KBM-7 (cell line): ENCODE results near the gene CACNA2D3.

Experiments used
- DNase-seq: peaks from one replicate; pipeline ENCODE4 v3.0.0-alpha.2; 2015
- in situ Hi-C: fragments of 300-500 bp; cut with MboI; formaldehyde crosslinking; loops from 2 replicates; pipeline ENCODE4 v1.14.3; 2020; ENCODE audit warnings: low sequenced_read_pairs, low pct_unique_long_range_greater_than_20kb, mixed read lengths

CACNA2D3 gene

DNA sequence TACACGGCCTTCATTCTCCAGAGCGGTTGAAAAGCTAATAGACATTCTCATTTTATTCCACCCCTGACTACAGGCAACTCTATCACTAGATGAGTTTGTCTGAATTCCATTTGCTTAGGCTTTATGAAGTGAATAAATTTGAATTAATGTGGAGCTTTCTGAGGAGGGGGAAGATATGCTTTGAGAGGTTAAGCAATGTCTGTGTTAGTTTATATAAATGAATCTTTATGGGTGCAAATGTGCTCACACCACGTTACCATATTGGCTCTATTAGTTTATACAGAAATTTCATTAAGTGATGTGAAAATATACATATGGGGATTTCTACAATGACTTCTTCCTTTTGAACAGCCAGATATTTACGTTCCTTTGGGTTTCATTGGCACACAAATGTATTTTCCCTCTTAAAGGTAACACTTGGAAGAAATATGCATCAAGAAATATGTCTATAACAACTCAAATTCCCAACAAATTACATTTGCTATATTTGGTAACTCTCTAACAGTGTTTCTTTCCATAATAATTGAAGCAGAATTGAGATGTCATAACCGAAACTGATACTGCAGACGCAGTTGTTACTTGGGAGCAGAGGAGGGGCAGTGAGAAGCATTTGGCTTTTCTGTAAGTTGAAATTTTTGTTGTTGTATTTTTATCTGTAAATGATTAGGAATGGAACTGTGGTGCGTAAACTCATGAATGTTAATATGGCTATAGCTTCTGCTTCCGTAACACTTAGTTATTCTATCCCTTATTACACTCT lies 359.4 kb downstream of the CACNA2D3 start:
- no peak for DNase-seq
- in situ Hi-C loops: no loop called here

DNA sequence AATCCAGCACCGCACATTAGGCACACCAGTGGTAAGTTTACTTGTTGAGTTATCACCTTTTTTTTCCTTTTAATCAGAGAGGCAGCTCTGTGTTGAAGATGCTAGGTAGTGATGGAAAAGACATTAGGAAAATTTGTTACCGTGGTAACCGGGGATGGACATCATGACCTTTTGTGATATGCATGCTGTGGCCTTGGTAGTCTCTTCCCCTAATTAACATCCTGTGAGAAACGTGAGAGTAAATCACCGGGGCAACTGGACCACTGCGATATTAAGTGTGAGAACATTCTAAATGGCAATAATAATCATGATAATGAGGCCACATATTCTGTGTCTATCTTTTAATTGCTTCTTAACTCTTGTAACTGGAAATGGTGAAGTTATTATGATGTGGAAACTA lies 362.0 kb downstream of the CACNA2D3 start:
- in situ Hi-C loops: no loop called here

DNA sequence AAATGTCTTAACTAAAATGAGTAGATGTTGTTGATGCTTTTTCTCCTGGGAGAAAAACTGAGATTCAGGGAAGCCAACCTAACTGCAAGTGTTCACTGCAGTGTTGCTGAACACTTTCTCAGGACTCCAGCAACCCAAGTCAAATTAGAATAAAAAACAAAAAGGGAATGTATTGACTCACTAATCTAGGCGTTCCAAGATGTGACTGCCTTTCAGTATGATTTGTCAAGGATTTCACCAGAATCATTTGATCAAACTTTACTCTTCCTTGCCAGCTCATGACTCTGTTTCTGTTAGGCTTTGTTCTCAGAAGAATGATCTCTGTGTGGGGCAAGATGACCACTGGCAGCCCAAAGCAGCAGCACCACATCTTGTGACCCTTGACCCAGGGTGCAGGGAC lies 364.0 kb downstream of the CACNA2D3 start:
- in situ Hi-C loops: no loop called here
- DNase-seq: no peak

More for the DNA sequence above, 362.0 kb downstream of the CACNA2D3 start:
- DNase-seq: no peak

DNA sequence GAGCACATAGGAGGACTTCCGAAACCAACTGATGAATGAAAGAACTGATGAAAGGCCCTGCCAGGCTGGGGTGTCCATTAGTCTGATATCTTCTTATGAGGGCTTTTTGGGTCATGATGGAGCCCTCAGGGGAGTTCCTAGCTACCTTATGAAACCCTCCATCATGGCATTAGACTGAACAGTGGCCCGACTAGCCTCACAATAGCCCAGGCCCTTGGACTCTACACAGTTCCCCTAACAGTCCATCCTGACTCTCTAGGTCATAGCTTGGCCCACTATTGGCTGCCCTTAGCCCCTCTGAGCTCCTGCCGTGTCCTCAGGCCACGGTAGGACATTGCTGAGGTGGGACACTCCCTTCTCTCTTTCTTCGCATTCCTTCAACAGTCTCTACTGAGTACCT lies 365.9 kb downstream of the CACNA2D3 start:
- in situ Hi-C loops: no loop called here
- no peak for DNase-seq

DNA sequence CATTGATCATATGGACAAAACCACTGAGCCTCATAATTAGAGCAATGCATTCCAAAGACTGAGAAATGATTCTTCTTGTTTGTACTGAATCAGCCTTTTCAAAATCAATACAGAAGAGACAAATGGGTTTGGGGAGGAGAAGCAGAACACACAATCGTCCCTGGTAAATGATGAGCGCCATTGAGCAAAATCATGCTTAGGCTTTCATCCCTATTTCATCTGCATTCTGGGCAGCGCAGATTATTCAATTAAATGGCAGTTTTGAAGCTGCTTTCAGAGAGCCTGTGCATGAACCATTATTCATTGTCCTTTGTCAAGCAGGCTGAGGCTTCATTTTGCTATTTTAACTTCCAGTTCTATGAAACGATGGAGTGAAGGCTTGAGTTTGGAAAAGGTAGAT lies 371.9 kb downstream of the CACNA2D3 start:
- in situ Hi-C loops: no loop called here

DNA sequence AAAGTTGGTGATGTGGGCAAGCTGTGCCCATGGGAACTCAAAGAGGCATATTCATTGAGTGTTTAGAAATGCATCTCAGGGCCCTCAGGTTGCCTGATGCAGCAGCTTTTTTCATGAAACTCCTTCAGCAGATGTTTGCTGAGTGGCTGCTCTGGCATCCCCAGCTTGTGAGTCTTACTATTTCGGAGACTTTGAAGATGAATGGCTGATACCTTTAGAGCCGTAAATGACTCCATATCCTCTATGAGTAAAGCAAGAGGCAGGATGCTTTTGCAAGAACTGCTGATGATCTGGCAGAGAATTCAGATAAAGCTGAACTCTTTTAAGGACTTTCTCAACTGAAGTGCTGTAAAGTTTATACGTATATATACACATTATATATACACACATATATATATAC lies 384.3 kb downstream of the CACNA2D3 start:
- in situ Hi-C loops: no loop called here
- no peak for DNase-seq

More for the DNA sequence above, 371.9 kb downstream of the CACNA2D3 start:
- DNase-seq: no peak

DNA sequence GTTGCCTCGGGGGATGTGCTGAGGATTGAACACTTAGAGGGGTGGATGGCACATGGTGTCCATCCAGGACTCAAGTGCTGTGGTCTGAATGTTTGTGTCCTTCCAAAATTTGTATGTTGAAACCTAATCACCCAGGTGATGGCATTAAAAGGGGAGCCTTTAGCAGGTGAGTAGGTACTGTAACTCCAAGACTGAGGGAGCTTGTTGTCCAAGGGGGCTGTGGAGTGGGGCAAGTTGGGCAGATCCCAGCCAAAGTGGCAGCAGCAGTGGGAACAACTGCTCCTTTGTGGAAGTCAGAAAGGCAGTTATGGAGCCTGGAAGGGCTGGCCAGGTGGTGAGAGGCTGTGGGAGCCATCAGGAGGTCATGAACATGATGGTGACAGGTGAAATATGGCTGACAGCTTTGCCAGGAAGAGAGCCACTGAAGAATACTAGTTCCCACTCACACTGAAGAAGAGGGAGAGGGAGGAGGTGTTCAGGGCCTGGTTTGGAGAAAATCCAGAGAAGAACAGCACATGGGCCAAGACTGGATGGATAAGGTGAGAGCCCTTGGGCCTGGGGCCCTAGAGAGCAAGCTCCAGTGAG lies 385.6 kb downstream of the CACNA2D3 start:
- DNase-seq: no peak
- in situ Hi-C loops: no loop called here

DNA sequence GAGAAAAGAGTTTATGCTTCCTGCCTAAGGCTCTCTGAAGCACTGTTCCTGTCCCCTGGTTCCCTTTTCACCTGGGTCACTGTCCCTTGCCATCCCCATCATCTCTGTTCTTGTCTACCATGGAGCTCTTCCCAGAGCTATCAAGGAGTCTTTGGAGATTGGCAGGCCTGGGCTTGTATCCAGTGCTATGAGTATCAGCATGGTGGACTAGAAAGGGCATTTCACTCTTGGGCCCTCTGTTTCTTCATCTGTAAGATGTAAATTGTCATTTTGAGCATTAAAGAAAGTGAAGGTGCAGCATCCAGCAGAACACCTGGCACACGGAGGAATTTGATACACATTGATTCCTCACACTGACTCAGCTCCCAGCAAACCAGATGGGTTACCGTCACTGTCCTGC lies 388.2 kb downstream of the CACNA2D3 start:
- no peak for DNase-seq
- in situ Hi-C loops: no loop called here

DNA sequence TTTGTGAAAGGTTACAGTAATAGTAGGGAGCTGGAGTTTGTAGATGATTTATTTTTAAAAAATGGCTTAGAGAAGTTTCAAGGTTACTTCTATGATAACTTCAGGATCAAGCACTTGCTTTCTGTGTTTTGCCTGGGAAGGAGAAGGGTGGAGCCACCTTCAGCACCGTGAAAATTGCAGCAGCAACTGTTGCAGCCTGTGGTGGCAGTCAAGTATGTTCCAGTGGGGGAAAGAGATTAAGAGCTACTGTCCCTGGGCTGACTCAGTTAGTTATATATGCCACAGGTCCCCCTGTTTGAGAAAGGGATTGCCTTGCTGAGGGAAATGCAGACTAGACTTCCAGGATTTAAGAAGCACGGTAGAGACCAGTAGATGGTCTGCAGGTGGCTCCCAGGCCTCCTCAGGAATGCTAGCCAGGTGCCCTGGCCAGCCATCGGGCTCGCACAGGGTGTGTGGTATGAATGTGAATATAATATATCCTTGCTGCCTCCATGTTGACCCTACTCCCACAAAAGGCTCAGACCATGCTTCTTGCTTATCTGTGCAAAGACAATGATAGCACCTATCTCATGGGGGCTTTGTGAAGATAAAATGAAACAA lies 389.5 kb downstream of the CACNA2D3 start:
- DNase-seq: no peak

DNA sequence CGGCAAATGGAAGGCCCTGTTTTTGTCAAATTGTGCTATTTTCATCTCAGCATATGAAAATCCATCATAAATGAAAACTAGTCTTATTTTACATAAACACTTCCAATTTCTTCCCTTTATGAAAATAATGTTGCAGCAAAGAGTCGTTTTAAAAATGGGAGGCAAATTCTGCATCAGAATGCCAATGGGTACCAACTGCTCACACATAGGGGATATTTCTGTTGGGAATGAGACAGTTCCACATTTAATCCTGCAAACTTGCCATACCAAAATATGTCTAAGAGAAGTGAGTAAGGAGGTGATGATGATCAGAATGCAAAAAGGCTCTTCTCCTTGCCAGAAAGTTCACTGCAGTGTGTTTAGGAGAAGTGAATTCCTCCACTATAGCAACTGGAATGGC lies 391.7 kb downstream of the CACNA2D3 start:
- in situ Hi-C loops: no loop called here
- DNase-seq: no peak

More for the DNA sequence above, 389.5 kb downstream of the CACNA2D3 start:
- in situ Hi-C loops: no loop called here

DNA sequence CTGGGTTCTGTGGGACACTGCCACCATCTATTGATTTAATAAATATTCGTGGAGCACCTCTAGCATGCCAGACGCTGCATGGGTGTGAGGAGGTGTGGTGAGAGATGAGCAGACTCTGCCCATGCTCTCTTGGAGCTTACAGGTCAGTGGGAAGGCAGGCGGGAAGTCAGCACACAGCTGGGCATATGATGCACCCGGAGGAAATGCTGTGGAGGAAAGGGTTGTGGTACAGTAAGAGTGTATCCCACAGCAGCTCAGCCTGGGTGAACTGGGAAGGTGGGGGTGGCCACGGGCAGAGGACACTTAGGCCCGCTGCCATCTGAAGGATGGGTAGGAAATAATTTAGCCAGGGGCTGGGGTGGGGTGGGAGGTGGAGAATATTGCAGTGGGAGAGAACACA lies 392.1 kb downstream of the CACNA2D3 start:
- DNase-seq: no peak
- in situ Hi-C loops: no loop called here

DNA sequence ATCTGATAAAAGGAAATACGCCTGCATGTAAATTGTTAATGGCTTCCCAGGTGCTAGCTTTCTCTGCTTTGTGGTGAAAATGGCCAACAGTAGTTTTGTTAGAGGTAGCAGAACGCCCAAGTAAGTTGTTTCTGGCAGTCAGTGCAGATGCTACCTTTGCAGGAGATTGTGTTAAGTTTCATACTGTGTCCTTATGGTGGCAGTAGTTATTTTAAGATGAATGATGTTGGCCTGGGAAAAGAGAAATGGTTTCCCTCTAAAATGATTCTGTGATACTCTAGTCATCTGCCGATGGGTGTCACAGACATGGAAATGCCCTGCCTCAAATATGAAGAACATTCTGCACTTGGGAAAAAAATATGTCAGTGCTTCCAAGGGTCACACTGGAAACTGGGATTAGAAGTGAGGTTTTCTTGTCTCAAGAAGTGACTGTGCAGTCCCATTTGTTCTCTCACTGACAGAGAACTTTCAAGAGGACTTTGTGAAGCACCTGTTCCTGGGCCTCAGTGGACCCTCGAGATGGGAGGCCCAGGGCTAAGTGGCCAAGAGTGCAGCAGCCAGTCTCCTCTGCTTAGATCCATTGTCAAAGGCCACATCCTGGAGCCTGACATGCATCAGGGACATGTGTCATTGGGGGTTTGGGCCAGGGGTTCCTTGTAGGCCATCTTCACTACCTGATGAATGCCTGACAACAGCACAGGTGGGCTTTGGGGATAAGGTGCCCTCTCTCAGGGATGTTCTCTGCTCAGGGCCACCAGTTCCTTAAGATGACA lies 393.3 kb downstream of the CACNA2D3 start:
- DNase-seq: no peak
- in situ Hi-C loops: no loop called here

DNA sequence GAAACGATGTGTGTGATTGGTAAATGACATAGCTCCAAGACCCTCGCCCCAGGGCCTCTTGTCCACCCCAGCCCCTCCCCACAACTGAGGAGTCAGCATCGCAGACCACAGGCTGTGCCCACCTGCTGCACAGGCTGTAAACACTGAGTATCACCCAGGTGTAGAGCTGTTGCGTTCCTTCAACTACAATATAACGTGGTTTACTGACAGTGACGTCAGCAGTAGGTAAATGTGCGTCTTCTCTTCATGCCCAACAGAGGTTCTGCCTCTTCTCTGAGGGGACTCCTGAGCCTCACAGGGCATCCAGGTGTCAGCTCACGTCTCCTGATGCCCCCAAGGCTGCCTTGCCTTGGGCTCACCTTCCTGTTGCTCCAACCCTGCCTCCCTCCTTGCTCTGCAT lies 395.1 kb downstream of the CACNA2D3 start:
- no peak for DNase-seq
- in situ Hi-C loops: no loop called here

DNA sequence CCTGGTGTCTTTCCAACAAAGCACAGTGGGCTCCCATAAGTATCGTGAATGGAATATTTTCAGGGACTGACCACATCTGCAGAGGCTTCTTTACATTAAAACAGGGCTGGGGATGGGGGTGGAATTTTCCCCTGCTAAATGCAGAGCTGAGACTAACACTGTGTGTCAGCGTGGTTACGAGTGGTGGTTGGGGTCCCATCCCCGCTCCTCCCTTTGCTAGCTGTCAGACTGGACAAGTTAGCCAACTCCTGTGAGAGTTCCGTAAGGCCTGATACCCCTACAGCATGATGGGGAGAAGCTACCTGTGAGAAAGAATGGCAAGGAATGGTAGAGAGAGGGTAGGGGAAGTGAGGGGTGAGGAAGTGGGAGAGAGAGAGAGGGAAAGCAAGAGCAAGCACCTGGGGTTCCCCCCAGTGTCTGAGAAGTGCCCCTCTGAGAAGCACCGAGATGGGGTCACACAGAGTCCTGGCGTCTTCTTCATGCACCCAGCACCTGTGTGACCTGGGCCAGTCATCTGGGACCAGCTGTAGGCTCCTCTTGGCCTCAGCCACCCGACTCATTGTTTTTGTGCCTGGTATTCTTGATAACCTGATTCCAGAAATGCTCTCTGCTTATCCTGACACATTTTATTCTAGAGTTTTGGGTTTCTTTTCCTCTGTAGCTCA lies 395.8 kb downstream of the CACNA2D3 start:
- in situ Hi-C loops: no loop called here
- no peak for DNase-seq

DNA sequence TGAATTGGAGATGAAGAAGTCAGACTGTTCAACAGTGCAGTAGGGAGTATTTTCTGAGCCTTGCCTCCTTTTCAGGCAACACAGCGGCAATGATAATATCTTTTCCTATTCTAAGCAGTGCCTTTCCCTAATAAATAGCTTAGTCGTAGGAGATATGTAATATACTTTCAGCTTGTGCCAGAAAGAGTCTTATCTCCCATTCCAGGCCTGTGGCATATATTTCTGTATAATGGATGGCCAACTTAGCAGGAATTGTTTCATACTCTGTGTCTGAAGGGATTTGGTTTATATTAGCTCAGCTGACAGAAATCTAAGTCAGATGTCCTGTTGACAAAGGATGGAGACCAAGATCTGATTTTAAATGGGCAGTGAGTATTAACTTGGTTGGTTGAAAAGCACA lies 397.1 kb downstream of the CACNA2D3 start:
- in situ Hi-C loops: no loop called here
- no peak for DNase-seq

DNA sequence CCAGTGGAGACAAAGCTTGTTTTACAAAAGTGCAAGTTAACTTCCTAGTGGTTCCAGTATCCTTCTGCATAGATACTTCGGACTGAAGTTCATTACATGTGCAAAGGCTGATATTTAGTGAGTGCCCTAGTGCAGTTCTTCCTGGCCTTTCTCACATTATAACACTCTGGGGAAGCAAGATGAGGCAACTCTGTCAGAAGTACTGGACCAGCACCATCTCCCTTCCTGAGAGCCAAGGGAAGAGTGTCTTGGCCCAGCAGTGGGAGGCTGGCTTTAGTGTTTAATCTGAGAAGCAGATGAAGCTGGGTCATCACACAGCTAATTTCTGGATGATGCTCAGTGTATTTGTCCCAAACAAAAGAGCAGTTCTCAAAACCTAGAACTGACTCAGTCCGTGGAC lies 397.7 kb downstream of the CACNA2D3 start:
- DNase-seq: no peak

DNA sequence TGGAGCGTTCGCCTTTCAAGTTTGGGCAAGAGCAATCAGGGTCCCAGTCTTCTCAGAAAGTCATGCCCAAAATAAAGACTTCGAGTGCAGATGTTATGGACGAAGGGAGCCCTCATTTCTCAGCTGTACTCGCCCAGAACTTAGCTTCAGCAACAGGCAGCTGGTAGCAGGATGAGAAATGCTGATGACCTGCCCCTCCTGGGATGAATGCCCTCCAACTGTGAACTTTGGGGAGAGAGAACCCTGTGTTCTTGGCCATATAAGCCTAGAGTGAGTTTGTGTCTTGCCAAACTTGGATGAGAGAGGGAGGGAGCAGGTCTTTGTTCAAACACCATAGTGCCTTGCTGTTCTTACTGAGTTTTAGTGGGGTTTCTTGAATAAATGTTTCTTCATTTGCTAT lies 405.2 kb downstream of the CACNA2D3 start:
- in situ Hi-C loops: no loop called here
- DNase-seq: no peak

More for the DNA sequence above, 397.7 kb downstream of the CACNA2D3 start:
- in situ Hi-C loops: no loop called here

DNA sequence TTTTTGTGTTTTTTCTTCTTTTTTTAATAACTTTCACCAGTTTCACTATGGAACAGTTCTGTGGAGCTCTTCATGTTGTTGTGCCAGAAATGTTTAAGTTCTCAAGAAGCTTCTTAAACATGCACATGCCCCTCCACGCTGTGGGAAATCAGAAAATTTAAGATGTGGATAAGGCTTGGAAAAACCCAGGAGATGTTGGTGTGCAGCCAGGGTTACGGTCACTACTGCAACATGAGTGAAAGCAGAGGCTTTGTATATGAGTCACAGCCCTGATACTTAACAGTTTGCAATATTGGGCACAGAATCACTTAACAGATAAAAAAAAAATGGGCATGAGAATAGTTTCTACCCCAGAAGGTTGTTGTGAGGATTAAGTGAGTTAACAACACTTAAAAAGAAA lies 405.6 kb downstream of the CACNA2D3 start:
- DNase-seq: no peak
- in situ Hi-C loops: no loop called here

DNA sequence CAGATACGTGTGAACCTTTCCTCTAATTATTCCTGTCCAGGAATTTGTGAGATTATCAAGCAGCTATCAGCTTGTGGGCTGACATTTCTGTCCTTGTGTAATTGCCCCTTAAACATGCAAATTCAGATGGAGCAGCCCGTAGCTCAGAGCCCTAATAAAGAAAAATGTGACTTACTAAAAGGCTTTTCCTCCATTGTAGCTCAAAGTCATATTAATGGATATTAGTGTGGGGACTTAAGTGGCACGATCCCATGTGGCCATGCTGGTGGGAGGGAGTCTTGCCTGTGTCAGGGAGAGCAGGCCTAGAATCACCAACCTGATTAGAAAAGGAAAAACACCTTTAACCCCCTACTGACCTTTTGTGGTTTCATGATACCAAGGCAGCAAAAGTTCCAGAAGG lies 406.3 kb downstream of the CACNA2D3 start:
- DNase-seq: no peak
- in situ Hi-C loops: no loop called here
